Measurements from ENCODE around the gene GRK5.

GRK5 gene

GRCh38 chr10:119502618-119503155 lies 295.3 kb downstream of the GRK5 start:
- no peak overlapping the region for H3K4me3 ChIP-seq (ENCODE audit: low read length)
- H3K27ac ChIP-seq (ENCODE audit: low read length), result no peak overlapping the region
- H3K27me3 ChIP-seq (ENCODE audit: control insufficient read depth, insufficient read depth, low read length), result no peaks in the 10 kb centered on the region
- no peaks in the 10 kb centered on the region for H3K9me3 ChIP-seq (ENCODE audit: control insufficient read depth, low read depth, low read length)
- H3K36me3 ChIP-seq (ENCODE audit: control insufficient read depth, low read depth, low read length), result no peaks in the 10 kb centered on the region
- H3K4me1 ChIP-seq (ENCODE audit: control insufficient read depth, low read depth, low read length), result no peaks in the 10 kb centered on the region
- no peak overlapping the region for H3K9ac ChIP-seq (ENCODE audit: low read length)

GRCh38 chr10:119503821-119504220 lies 296.4 kb downstream of the GRK5 start:
- Histone ChIP-seq H3K27me3 (ENCODE audit: control insufficient read depth, insufficient read depth, low read length) (no peaks in the 10 kb centered on the region), H3K9me3 (ENCODE audit: control insufficient read depth, low read depth, low read length) (no peaks in the 10 kb centered on the region), H3K4me1 (ENCODE audit: control insufficient read depth, low read depth, low read length) (no peaks in the 10 kb centered on the region), H3K27ac (ENCODE audit: low read length) (no peak overlapping the region), H3K36me3 (ENCODE audit: control insufficient read depth, low read depth, low read length) (no peaks in the 10 kb centered on the region), H3K4me3 (ENCODE audit: low read length) (no peak overlapping the region), H3K9ac (ENCODE audit: low read length) (no peak overlapping the region)

GRCh38 chr10:119504651-119505050 lies 297.3 kb downstream of the GRK5 start:
- no peak overlapping the region for H3K9ac ChIP-seq (ENCODE audit: low read length)
- no peaks in the 10 kb centered on the region for H3K36me3 ChIP-seq (ENCODE audit: control insufficient read depth, low read depth, low read length)
- no peaks in the 10 kb centered on the region for H3K4me1 ChIP-seq (ENCODE audit: control insufficient read depth, low read depth, low read length)
- H3K9me3 ChIP-seq (ENCODE audit: control insufficient read depth, low read depth, low read length), result no peaks in the 10 kb centered on the region
- no peaks in the 10 kb centered on the region for H3K27me3 ChIP-seq (ENCODE audit: control insufficient read depth, insufficient read depth, low read length)
- no peak overlapping the region for H3K27ac ChIP-seq (ENCODE audit: low read length)
- no peak overlapping the region for H3K4me3 ChIP-seq (ENCODE audit: low read length)

GRCh38 chr10:119505131-119505551 lies 297.8 kb downstream of the GRK5 start:
- no peak overlapping the region for H3K4me3 ChIP-seq (ENCODE audit: low read length)
- H3K36me3 ChIP-seq (ENCODE audit: control insufficient read depth, low read depth, low read length), result no peaks in the 10 kb centered on the region
- H3K27ac ChIP-seq (ENCODE audit: low read length), result no peak overlapping the region
- no peaks in the 10 kb centered on the region for H3K27me3 ChIP-seq (ENCODE audit: control insufficient read depth, insufficient read depth, low read length)
- no peaks in the 10 kb centered on the region for H3K9me3 ChIP-seq (ENCODE audit: control insufficient read depth, low read depth, low read length)
- H3K9ac ChIP-seq (ENCODE audit: low read length), result no peak overlapping the region
- H3K4me1 ChIP-seq (ENCODE audit: control insufficient read depth, low read depth, low read length), result no peaks in the 10 kb centered on the region
